Heart left ventricle (tissue), 16 donors: ENCODE measurements around the gene PARD3. TPM values are rescaled to one million over a fixed set of nuclear protein-coding genes. Genes with fewer than 3 reads are reported as not detected.

Experiments used
- ATAC-seq, 4 donors: fragments of 200-7000 bp; cut with Tn5 transposase; one replicate each; pipeline ENCODE4 v1.9.1; 2020 to 2022; ENCODE audit warnings: moderate library complexity in 4 of 4, mild to moderate bottlenecking in 3 of 4, moderate number of reproducible peaks in 1 of 4
- DNase-seq, 5 donors: peaks; one replicate each; pipeline ENCODE4 v3.0.0-alpha.2; 2020
- H3K27ac ChIP-seq, 12 donors: fragments of 200-600 bp; sonication (generic) in 4 of 12; one replicate each; pipeline versions ENCODE4 v1.5.0 to v1.8.0; 2016 to 2022; ENCODE audit warnings: mild to moderate bottlenecking in 2 of 12
- H3K27me3 ChIP-seq, 9 donors: fragments of 200-600 bp; sonication (generic) in 2 of 9; one replicate each; pipeline versions ENCODE4 v1.5.1 to v1.8.0; 2016 to 2022; ENCODE audit warnings: mild to moderate bottlenecking in 3 of 9
- H3K36me3 ChIP-seq, 9 donors: fragments of 200-600 bp; sonication (generic) in 2 of 9; one replicate each; pipeline versions ENCODE4 v1.5.0 to v1.8.0; 2018 to 2022; ENCODE audit warnings: mild to moderate bottlenecking in 2 of 9
- H3K4me1 ChIP-seq, 12 donors: fragments of 200-600 bp; sonication (generic) in 4 of 12; one replicate each; pipeline versions ENCODE4 v1.5.0 to v1.8.0; 2016 to 2022; ENCODE audit warnings: mild to moderate bottlenecking in 3 of 12
- H3K4me3 ChIP-seq, 12 donors: fragments of 200-600 bp; sonication (generic) in 4 of 12; one replicate each; pipeline versions ENCODE4 v1.5.0 to v1.8.0; 2017 to 2022; ENCODE audit warnings: mild to moderate bottlenecking in 9 of 12, moderate library complexity in 4 of 12
- H3K9me3 ChIP-seq, 12 donors: fragments of 200-600 bp; sonication (generic) in 4 of 12; one replicate each; pipeline versions ENCODE4 v1.5.0 to v1.8.0; 2016 to 2022; ENCODE audit warnings: mild to moderate bottlenecking in 1 of 12
- POLR2A ChIP-seq, 2 donors: fragments of 450-650 bp; IDR thresholded peaks; one replicate each; pipeline ENCODE4 v1.6.1; 2017; ENCODE audit warnings: antibody characterized with exemption in 2 of 2, mild to moderate bottlenecking in 2 of 2, moderate library complexity in 2 of 2
- whole genome bisulfite sequencing, 4 donors: extraction: QIAGEN DNeasy Blood & Tissue Kit in 2 of 4; methylation state at CpG; one replicate each; pipeline versions ENCODE4 v1.1.5 to v1.1.7; 2013 to 2018; 5-methylcytosine and 5-hydroxymethylcytosine counted together
- intact Hi-C, 10 donors: fragments of 100-400 bp; cut with DNase I; formaldehyde crosslinking; loops; one replicate each; pipeline versions ENCODE4 v1.11.1 to v1.14.2; 2022
- polyA plus RNA-seq, 2 donors: library from polyadenylated mRNA; stranded (reverse); fragments of 200-250 nt; gene quantifications; one replicate each; pipeline ENCODE4 v1.2.3, GENCODE V29; 2013
- total RNA-seq, 9 donors: library from RNA; depleted of rRNA in 2 of 9; stranded (reverse); fragments of >200 nt in 2 of 9; fragmentation: NEBNext Ultra II Directional in 3 of 9; extraction: Animal tissue kit (Norgen Biotek cat#: 25700) in 3 of 9; gene quantifications; one replicate each; pipeline versions ENCODE4 v1.1.0 to v1.2.4, GENCODE V29; 2016 to 2023
- TF ChIP-seq, protein P1 (sequence below), 12 donors: fragments of 200-600 bp; sonication (generic) in 4 of 12; IDR thresholded peaks; one replicate each; pipeline versions ENCODE4 v1.5.0 to v1.8.0; 2018 to 2022; ENCODE audit warnings: antibody characterized with exemption in 12 of 12, mild to moderate bottlenecking in 5 of 12
- donor health status: ischemic (EF 13 %, LVEDD 7.1; RV severe dilation, severe dysfunction).
- donor health status: healthy with polysubstance abuse.
- donor health status: DM: no; HTN: yes; CAD: no.
- donor health status: DM: no; HTN: no; CAD: no.
- donor health status: ischemic (EF 25% LVEDD 6.9; RV normal size, moderate dysfunction).
- donor health status: ischemic (EF 25% LVEDD 5.7; RV mildly dilated, moderate dysfunction).
- donor health status: healthy.
- donor health status: DM: yes; HTN: yes; CAD: no.
- donor health status: ischemic (EF 35%, LVEDD 5.7; RV mildly dilated, moderate dysfunction).
- donor health status: nonischemic (EF 11% LVEDD 7.7; RV severe dilation, severe dysfunction).
- donor health status: DM: yes; HTN: yes; CAD: no.
- donor health status: PGD.
- donor health status: ischemic (EF 29% LVEDD 5.4; RV normal size, mild dysfunction).
- donor health status: nonischemic (EF 23%, LVEDD 6.1; RV moderate dilation, normal function).

Gene PARD3
- total and polyA plus RNA-seq, 11 donors, result 24.8 to 69.7 (median 33.1) TPM

- ATAC-seq (no peak), DNase-seq (no peak)
- no peak overlapping the region for H3K4me3 ChIP-seq
- peaks cover 0 to 10% (median 0%) of the 10 kb centered on the region in 12 donors for H3K4me1 ChIP-seq
- H3K36me3 ChIP-seq, result peaks cover 0 to 11% (median 0%) of the 10 kb centered on the region in 9 donors
- 53 to 75% (median 59%) methylated on average over 1 of the region's 1 CpG for WGBS, 4 donors
- no peak overlapping the region for H3K27ac ChIP-seq
- H3K9me3 ChIP-seq, result no peaks in the 10 kb centered on the region
- H3K27me3 ChIP-seq, result no peaks in the 10 kb centered on the region
- TF ChIP-seq, protein P1, sequence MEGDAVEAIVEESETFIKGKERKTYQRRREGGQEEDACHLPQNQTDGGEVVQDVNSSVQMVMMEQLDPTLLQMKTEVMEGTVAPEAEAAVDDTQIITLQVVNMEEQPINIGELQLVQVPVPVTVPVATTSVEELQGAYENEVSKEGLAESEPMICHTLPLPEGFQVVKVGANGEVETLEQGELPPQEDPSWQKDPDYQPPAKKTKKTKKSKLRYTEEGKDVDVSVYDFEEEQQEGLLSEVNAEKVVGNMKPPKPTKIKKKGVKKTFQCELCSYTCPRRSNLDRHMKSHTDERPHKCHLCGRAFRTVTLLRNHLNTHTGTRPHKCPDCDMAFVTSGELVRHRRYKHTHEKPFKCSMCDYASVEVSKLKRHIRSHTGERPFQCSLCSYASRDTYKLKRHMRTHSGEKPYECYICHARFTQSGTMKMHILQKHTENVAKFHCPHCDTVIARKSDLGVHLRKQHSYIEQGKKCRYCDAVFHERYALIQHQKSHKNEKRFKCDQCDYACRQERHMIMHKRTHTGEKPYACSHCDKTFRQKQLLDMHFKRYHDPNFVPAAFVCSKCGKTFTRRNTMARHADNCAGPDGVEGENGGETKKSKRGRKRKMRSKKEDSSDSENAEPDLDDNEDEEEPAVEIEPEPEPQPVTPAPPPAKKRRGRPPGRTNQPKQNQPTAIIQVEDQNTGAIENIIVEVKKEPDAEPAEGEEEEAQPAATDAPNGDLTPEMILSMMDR (IDR thresholded peaks at IDR 0.05), result no peak
- no peak for TF ChIP-seq POLR2A (IDR thresholded peaks at IDR 0.05)
- intact Hi-C loops, result no loop called here
Measured at GRCh38 chr10:34127676-34128075, 687.4 kb downstream of the PARD3 start.

- Histone ChIP-seq H3K27ac (no peak overlapping the region), H3K36me3 (peaks cover 0 to 11% (median 0%) of the 10 kb centered on the region in 9 donors), H3K9me3 (no peaks in the 10 kb centered on the region), H3K4me3 (no peak overlapping the region), H3K27me3 (no peaks in the 10 kb centered on the region), H3K4me1 (peaks cover 0 to 17% (median 3%) of the 10 kb centered on the region in 12 donors)
- 79 to 86% (median 81%) methylated on average over 1 of the region's 1 CpG for WGBS, 4 donors
- DNase-seq (no peak), ATAC-seq (no peak)
- no peak for TF ChIP-seq POLR2A (IDR thresholded peaks at IDR 0.05)
- TF ChIP-seq, protein P1 (IDR thresholded peaks at IDR 0.05), result no peak
- intact Hi-C loops, result no loop called here
Measured at GRCh38 chr10:34126371-34127151, 688.5 kb downstream of the PARD3 start.

DNA sequence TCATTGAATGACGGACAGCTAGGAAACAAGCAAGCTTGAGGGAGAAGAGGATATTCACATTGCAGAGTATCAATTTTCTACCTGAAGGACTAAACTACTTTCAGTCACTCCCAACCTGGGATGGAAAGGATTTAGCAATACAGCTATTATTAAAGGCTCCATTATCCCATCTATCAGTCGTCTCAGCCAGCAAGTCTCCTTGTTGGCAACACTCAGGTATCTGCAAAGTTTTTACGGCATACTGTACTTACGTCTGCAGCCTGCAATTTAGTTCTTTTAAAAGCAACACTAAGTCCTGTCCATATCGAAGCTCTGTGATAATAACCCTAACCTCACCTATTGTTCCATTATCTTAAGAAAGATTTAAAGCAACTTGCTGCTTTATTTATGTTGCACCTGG lies 689.4 kb downstream of the PARD3 start:
- Histone ChIP-seq H3K36me3 (peaks cover 0 to 6% (median 0%) of the 10 kb centered on the region in 9 donors), H3K27ac (no peak overlapping the region), H3K4me1 (peaks cover 0 to 18% (median 3%) of the 10 kb centered on the region in 12 donors), H3K9me3 (no peaks in the 10 kb centered on the region), H3K4me3 (no peak overlapping the region), H3K27me3 (no peaks in the 10 kb centered on the region)
- TF ChIP-seq, protein P1 (IDR thresholded peaks at IDR 0.05), result no peak
- TF ChIP-seq POLR2A (IDR thresholded peaks at IDR 0.05), result no peak
- 50 to 69% (median 61%) methylated on average over 5 of the region's 5 CpGs for WGBS, 4 donors
- no peak for ATAC-seq
- intact Hi-C loops, result no loop called here
- DNase-seq, result no peak

DNA sequence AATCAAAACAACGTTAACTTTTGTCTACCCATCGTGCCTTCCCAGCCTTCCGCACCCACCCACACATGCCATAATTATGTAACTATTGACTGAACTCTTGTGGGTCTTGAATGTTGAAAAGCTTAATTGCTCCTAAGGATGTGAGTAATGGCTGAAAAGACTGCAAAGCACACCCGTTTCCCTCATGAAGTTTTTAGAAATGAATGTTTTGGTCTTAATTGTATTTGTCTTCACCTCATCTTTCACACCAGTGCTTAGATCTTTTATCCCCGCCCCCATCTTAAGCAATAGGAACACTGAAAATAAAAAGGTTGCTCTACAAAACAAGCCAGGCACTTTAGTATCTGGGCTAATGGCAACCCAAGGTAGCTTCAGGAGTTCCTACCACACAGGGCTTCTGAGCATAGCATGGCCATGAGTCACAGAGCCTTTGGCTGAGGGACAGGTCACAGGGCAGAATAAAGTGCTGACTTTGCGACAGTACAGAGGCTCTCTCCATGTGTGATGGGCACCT lies 690.5 kb downstream of the PARD3 start:
- Histone ChIP-seq H3K4me1 (peaks cover 0 to 18% (median 3%) of the 10 kb centered on the region in 12 donors), H3K27ac (no peak overlapping the region), H3K36me3 (no peaks in the 10 kb centered on the region), H3K4me3 (no peak overlapping the region), H3K27me3 (no peaks in the 10 kb centered on the region), H3K9me3 (no peaks in the 10 kb centered on the region)
- DNase-seq (no peak), ATAC-seq (peak in 2 of 4 donors; percentile 80 to 87)
- no peak for TF ChIP-seq POLR2A (IDR thresholded peaks at IDR 0.05)
- TF ChIP-seq, protein P1 (IDR thresholded peaks at IDR 0.05), result no peak
- WGBS, 4 donors, result 82 to 87% (median 84%) methylated on average over 6 of the region's 6 CpGs
- intact Hi-C loops, result no loop called here
